GM23248 (cell line): ENCODE data around the gene ZFHX2. TPM values are rescaled to one million over a fixed set of nuclear protein-coding genes. Genes with fewer than 3 reads are reported as not detected.

Experiments used
- DNase-seq: peaks from one replicate; pipeline ENCODE4 v3.0.0-alpha.2; 2015
- H2AFZ ChIP-seq: fragments of 200-600 bp; sonication (generic); 2 replicates; pipeline ENCODE4 v1.6.1; 2016; ENCODE audit warnings: antibody characterized with exemption
- H3F3A ChIP-seq: fragments of 200-600 bp; sonication (generic); 2 replicates; pipeline ENCODE4 v1.6.1; 2016; ENCODE audit warnings: mild to moderate bottlenecking, antibody characterized with exemption, mixed run types; ENCODE audit not compliant: insufficient read depth
- H3K27ac ChIP-seq: fragments of 200-600 bp; sonication (generic); 2 replicates; pipeline ENCODE4 v1.5.1; 2016; ENCODE audit warnings: mild to moderate bottlenecking
- H3K27me3 ChIP-seq: fragments of 200-600 bp; sonication (generic); replicated peaks from 2 replicates; pipeline ENCODE4 v1.6.1; 2016; ENCODE audit warnings: mild to moderate bottlenecking; ENCODE audit not compliant: insufficient read depth
- H3K36me3 ChIP-seq: fragments of 200-600 bp; sonication (generic); 2 replicates; pipeline ENCODE4 v1.6.1; 2016; ENCODE audit warnings: low read depth, mild to moderate bottlenecking
- H3K4me1 ChIP-seq: fragments of 200-600 bp; sonication (generic); 2 replicates; pipeline ENCODE4 v1.6.1; 2016; ENCODE audit warnings: mild to moderate bottlenecking; ENCODE audit not compliant: insufficient read depth
- H3K4me2 ChIP-seq: fragments of 200-600 bp; sonication (generic); one replicate; pipeline ENCODE4 v1.6.1; 2016; ENCODE audit warnings: mild to moderate bottlenecking; ENCODE audit not compliant: unreplicated experiment
- H3K4me3 ChIP-seq: fragments of 200-600 bp; sonication (generic); 2 replicates; pipeline ENCODE4 v1.5.1; 2016; ENCODE audit warnings: mild to moderate bottlenecking
- H3K79me2 ChIP-seq: fragments of 200-600 bp; sonication (generic); 2 replicates; pipeline ENCODE4 v1.6.1; 2016; ENCODE audit warnings: mild to moderate bottlenecking; ENCODE audit not compliant: insufficient read depth
- H3K9ac ChIP-seq: fragments of 200-600 bp; sonication (generic); 2 replicates; pipeline ENCODE4 v1.6.1; 2016; ENCODE audit warnings: mild to moderate bottlenecking
- H3K9me2 ChIP-seq: fragments of 200-600 bp; sonication (generic); 2 replicates; pipeline ENCODE4 v1.6.1; 2016; ENCODE audit warnings: mixed run types, mild to moderate bottlenecking, moderate library complexity; ENCODE audit not compliant: insufficient read depth
- H3K9me3 ChIP-seq: fragments of 200-600 bp; sonication (generic); one replicate; pipeline ENCODE4 v1.6.1; 2017; ENCODE audit warnings: low read depth
- H4K20me1 ChIP-seq: fragments of 200-600 bp; sonication (generic); 2 replicates; pipeline ENCODE4 v1.6.0; 2016; ENCODE audit not compliant: insufficient read depth
- EZH2 ChIP-seq: fragments of 200-600 bp; sonication (generic); IDR thresholded peaks from 2 replicates; pipeline ENCODE4 v1.6.1; 2018; ENCODE audit warnings: antibody characterized with exemption, mild to moderate bottlenecking; ENCODE audit not compliant: insufficient read depth, poor library complexity, severe bottlenecking
- EZH2phosphoT487 ChIP-seq: fragments of 200-600 bp; sonication (generic); IDR thresholded peaks from 2 replicates; pipeline ENCODE4 v1.6.1; 2018; ENCODE audit warnings: antibody characterized with exemption, moderate library complexity, mild to moderate bottlenecking, low read depth; ENCODE audit not compliant: insufficient read depth
- WGBS, 2 experiments: methylation state at CpG; one replicate each; pipeline ENCODE4 v1.1.6; 2015 to 2017; ENCODE audit warnings: low lambda C conversion rate in 2 of 2, low coverage in 1 of 2; ENCODE audit errors: missing lambda C conversion rate in 2 of 2; 5-methylcytosine and 5-hydroxymethylcytosine counted together
- in situ Hi-C: fragments of 300-500 bp; cut with MboI; formaldehyde crosslinking; loops from 2 replicates; pipeline ENCODE4 v1.15.0; 2020
- polyA plus RNA-seq: library from polyadenylated mRNA; unstranded; fragments of >200 nt; fragmentation: Nextera tagmentation; extraction: Ambion mirVana; gene quantifications from 2 replicates; pipeline ENCODE4 v1.2.1, GENCODE V29; 2016
- total RNA-seq: library from RNA; depleted of rRNA; stranded (reverse); fragments of >200 nt; shearing (Covaris generic); gene quantifications from 2 replicates; pipeline ENCODE4 v1.2.3, GENCODE V29; 2014

The ZFHX2 gene
- total and polyA plus RNA-seq, 2 experiments from 2014 or later = under 0.01 to 0.49 TPM

DNA sequence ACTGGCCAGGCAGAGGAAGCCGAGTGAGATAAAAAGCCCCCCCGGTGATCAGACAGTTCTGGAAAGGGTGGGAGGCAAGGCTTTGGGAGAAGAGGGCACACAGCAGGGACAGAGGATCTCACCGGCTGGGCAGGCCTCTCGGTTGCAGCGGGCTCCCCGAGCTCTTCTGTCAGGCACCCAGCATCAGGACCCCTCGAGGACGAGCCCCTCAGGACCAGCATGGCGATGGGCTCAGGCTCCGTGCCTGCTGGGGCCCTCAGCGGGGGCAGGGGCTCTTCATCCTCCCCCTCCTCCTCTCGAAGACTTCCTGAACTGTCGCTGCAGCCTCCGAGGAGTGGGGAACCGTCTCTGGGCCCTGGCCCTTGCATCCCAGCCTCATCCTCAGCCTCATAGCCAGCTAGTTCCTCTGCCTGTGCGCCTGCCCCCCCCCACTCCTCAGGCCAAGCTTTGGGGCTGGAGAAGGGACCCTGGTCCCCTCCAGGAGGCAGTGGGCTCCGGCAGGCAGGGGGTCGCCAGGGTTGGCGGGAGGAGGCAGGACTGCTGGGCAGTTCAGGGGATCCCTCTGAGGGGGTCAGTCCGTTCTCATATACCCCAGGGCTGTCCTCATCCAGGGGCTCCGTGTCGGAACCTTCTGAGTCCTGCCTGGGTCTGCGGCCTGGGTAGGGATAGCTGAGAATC, 19.4 kb upstream of the ZFHX2 start:
- no peaks in the 10 kb centered on the region for H3K79me2 ChIP-seq
- H3K27ac ChIP-seq = no peak overlapping the region
- H3K4me1 ChIP-seq = no peaks in the 10 kb centered on the region
- H3K9ac ChIP-seq = no peak overlapping the region
- H3K27me3 ChIP-seq = peaks cover 22% of the 10 kb centered on the region
- no peaks in the 10 kb centered on the region for H4K20me1 ChIP-seq
- H3K9me2 ChIP-seq = no peaks in the 10 kb centered on the region
- in situ Hi-C loops = no loop called here
- no peaks in the 10 kb centered on the region for H3K9me3 ChIP-seq
- H3K4me2 ChIP-seq = no peak overlapping the region
- WGBS, 2 experiments = 46 to 48% methylated on average over 23 of the region's 23 CpGs
- no peaks in the 10 kb centered on the region for H3K36me3 ChIP-seq
- no peak overlapping the region for H3K4me3 ChIP-seq
- H2AFZ ChIP-seq = no peak overlapping the region
- TF ChIP-seq EZH2 (no peak), EZH2phosphoT487 (no peak)
- DNase-seq = no peak
- no peaks in the 10 kb centered on the region for H3F3A ChIP-seq

DNA sequence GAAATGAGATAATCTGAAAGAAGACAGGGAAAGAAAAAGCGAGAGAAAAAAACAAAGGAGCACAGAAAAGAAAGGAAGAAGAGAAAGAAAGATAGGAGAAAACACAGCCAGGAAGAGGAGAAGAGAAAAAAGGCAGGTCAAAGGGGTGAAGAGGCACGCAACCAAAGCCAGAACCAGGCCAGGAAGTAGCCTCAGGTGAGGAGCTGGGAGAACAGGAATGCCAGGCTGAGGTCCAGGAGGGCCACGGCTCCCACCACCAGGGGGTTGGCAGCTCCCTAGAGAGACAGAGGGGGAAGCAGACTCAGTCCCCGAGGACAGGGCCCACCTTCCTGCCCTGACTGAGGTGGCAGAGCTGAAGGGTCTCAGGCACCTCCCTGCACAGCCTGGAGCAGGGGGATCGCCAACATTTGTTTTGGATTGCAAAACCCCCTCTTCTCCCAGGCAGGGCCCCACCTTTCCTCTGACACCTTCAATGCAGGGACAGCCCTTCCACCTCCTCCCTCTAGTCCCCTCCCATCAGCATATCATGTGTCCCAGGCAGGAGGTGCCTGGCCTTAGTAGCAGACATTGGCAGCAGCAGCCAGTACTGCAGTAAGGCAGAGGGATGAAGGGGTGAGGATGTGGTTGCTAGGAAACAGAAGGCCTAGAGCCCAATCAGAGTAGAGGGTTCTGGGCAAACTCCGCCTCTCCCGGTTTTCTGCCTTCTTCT, 18.0 kb upstream of the ZFHX2 start:
- WGBS, 2 experiments = 25 to 36% methylated on average over 7 of the region's 7 CpGs
- no peak for TF ChIP-seq EZH2phosphoT487
- no peak for TF ChIP-seq EZH2
- Histone ChIP-seq H3K27me3 (peaks cover 10% of the 10 kb centered on the region), H3K9me2 (no peaks in the 10 kb centered on the region), H3K4me2 (no peak overlapping the region), H2AFZ (no peak overlapping the region), H3K27ac (no peak overlapping the region), H3F3A (no peaks in the 10 kb centered on the region), H4K20me1 (no peaks in the 10 kb centered on the region), H3K4me1 (no peaks in the 10 kb centered on the region), H3K9me3 (no peaks in the 10 kb centered on the region), H3K9ac (no peak overlapping the region), H3K36me3 (no peaks in the 10 kb centered on the region), H3K4me3 (no peak overlapping the region), H3K79me2 (no peaks in the 10 kb centered on the region)
- in situ Hi-C loops = no loop called here
- DNase-seq = peak; percentile 26

DNA sequence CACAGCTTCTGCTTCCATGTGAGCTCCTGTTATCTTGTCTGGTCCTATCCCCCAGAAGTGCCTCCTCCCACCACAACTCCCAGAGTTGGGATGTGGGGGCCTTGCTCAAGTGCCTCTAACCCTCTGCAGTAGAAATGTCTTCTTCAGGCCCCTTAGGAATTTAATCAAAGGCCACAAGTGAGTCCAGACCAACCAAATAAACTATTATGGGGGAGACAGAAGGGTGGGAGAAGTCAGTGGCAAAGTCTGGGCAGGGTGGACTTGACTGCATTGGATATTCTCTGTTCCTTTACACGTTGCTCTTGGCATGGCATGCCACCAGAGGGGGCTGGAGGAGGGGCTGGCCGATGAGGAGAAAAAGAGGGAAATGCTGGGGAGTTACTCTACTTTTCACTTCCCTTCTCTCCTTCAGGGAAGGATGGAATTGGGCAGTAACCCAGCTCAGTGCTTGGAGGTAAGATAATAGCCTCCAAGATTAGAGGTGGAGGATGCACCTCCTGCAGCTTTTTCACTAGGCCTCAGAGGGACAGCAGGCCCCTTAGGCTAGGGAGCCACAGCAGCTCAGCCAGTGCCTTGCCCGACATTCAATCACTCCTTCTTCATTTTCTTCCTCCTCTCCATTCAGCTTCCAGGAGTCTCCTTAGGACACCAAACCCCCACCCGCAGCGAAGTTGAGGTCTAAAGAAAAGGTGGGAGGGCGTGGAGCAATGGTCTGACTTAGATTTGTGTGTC, 17.2 kb upstream of the ZFHX2 start:
- H3K27me3 ChIP-seq = peaks cover 10% of the 10 kb centered on the region
- in situ Hi-C loops = no loop called here
- WGBS, 2 experiments = 33 to 34% methylated on average over 6 of the region's 6 CpGs
- H2AFZ ChIP-seq = no peak overlapping the region
- no peaks in the 10 kb centered on the region for H4K20me1 ChIP-seq
- H3K4me2 ChIP-seq = no peak overlapping the region
- DNase-seq = peak; percentile 28
- no peaks in the 10 kb centered on the region for H3F3A ChIP-seq
- H3K9me3 ChIP-seq = no peaks in the 10 kb centered on the region
- H3K4me3 ChIP-seq = no peak overlapping the region
- H3K9ac ChIP-seq = no peak overlapping the region
- H3K36me3 ChIP-seq = no peaks in the 10 kb centered on the region
- H3K4me1 ChIP-seq = no peaks in the 10 kb centered on the region
- H3K79me2 ChIP-seq = no peaks in the 10 kb centered on the region
- TF ChIP-seq EZH2 (no peak), EZH2phosphoT487 (no peak)
- H3K27ac ChIP-seq = no peak overlapping the region
- no peaks in the 10 kb centered on the region for H3K9me2 ChIP-seq

DNA sequence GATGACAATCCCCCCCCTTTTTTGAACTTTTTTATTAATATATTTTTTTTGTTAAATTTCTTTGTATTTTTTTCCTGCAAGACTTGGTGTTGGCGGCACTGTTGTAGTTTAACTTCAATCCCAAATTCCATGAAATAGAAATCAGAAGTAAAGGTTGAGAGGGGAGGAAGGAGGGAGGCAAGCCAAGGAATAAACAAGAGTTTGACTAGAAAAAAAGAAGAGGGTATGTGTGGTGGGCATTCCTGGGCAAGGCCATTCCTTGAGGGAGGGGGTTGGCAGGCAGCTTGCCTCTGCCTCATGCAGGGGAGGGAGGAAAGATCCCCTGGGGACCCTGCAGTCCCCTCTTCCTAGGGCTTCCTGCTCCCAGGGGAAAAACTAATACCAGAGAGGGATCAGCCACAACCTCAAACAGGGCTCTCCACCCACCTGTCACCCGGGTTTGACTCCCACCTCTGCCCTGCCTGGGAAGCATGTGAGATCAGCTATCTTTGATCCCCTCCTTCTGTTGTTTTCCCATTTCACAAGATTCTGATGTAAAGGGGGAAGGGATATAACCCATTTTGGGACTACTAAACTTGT, 16.5 kb upstream of the ZFHX2 start:
- H3K27ac ChIP-seq = no peak overlapping the region

More for the DNA sequence above, 16.5 kb upstream of the ZFHX2 start:
- Histone ChIP-seq H3K4me2 (peak overlapping the region; percentile 96), H3K9ac (peak overlapping the region; percentile 71), H3K36me3 (no peaks in the 10 kb centered on the region), H3K4me3 (peak overlapping the region; percentile 81), H3K27me3 (peaks cover 7% of the 10 kb centered on the region), H3K4me1 (no peaks in the 10 kb centered on the region), H3K9me3 (no peaks in the 10 kb centered on the region), H3K9me2 (no peaks in the 10 kb centered on the region), H3K79me2 (no peaks in the 10 kb centered on the region), H3F3A (0 out of 2 replicates have a peak, but pooled peaks cover 2% of the 10 kb centered on the region), H2AFZ (peak overlapping the region; percentile 92), H4K20me1 (no peaks in the 10 kb centered on the region)
- in situ Hi-C loops = no loop called here
- 95 to 99% methylated on average over 2 of the region's 2 CpGs for WGBS, 2 experiments
- DNase-seq = no peak
- TF ChIP-seq EZH2phosphoT487 = no peak
- TF ChIP-seq EZH2 = no peak
